WTC11 (cell line): ENCODE results near the gene UQCRFS1.

ENCODE experiments used
- CREM ChIP-seq: sonication (generic); formaldehyde crosslinking; IDR thresholded peaks from 2 replicates; pipeline ENCODE4 v1.8.1; 2022; ENCODE audit warnings: mild to moderate bottlenecking, missing genetic modification reagents, moderate library complexity
- ESRRA ChIP-seq: sonication (generic); formaldehyde crosslinking; IDR thresholded peaks from 2 replicates; pipeline ENCODE4 v1.8.1; 2022; ENCODE audit warnings: mild to moderate bottlenecking, missing genetic modification reagents, borderline replicate concordance
- IRF2 ChIP-seq: sonication (generic); formaldehyde crosslinking; IDR thresholded peaks from 2 replicates; pipeline ENCODE4 v1.8.0; 2022; ENCODE audit warnings: low read depth, missing genetic modification reagents, borderline replicate concordance
- JUN ChIP-seq: sonication (generic); formaldehyde crosslinking; IDR thresholded peaks from 2 replicates; pipeline ENCODE4 v1.8.0; 2023; ENCODE audit warnings: mild to moderate bottlenecking, missing genetic modification reagents
- KAT7 ChIP-seq: sonication (generic); formaldehyde crosslinking; IDR thresholded peaks from 2 replicates; pipeline ENCODE4 v1.8.1; 2023; ENCODE audit warnings: missing genetic modification reagents, mild to moderate bottlenecking, borderline replicate concordance
- MXD4 ChIP-seq: fragments of 250-450 bp; sonication (Bioruptor Pico); IDR thresholded peaks from 2 replicates; pipeline ENCODE4 v1.8.0; 2021; ENCODE audit warnings: mild to moderate bottlenecking, moderate library complexity, borderline replicate concordance
- NR2C2 ChIP-seq: sonication (generic); formaldehyde crosslinking; IDR thresholded peaks from 2 replicates; pipeline ENCODE4 v1.8.0; 2022; ENCODE audit warnings: mild to moderate bottlenecking, missing genetic modification reagents
- PRRX2 ChIP-seq: fragments of 250-450 bp; sonication (Bioruptor Pico); IDR thresholded peaks from 2 replicates; pipeline ENCODE4 v1.8.0; 2021; ENCODE audit warnings: mild to moderate bottlenecking
- TF ChIP-seq, protein P1 (sequence below): fragments of 200-600 bp; IDR thresholded peaks from 2 replicates; pipeline ENCODE4 v1.8.0; 2022; ENCODE audit warnings: antibody characterized with exemption
- TF ChIP-seq, protein P2 (sequence below): sonication (generic); formaldehyde crosslinking; IDR thresholded peaks from 2 replicates; pipeline ENCODE4 v1.8.1; 2022; ENCODE audit warnings: missing genetic modification reagents, borderline replicate concordance
- TF ChIP-seq, protein P3 (sequence below): sonication (generic); formaldehyde crosslinking; IDR thresholded peaks from 2 replicates; pipeline ENCODE4 v1.8.0; 2022; ENCODE audit warnings: mild to moderate bottlenecking, missing genetic modification reagents
- TF ChIP-seq, protein P4 (sequence below): sonication (generic); formaldehyde crosslinking; IDR thresholded peaks from 2 replicates; pipeline ENCODE4 v1.8.1; 2023; ENCODE audit warnings: mild to moderate bottlenecking, missing genetic modification reagents

DNA sequence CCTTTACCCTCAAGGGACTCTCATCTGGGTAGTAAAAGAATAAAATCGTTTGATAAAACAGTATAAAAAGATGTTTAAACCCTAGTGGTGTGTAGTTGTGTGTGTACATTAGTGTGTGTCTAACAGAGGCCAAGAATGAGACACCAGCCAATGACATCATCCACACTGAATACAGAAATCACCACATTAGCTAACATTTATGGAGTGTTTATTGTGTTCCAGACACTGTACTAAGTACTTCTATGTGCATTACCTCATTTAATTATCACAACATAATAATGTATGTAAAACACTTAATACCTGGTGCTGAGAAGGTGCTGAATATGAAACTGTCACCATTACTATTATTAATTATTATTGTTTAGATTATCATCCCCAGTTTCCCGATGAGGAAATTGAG is 49.1 kb upstream of the UQCRFS1 start:
- TF ChIP-seq, protein P1, sequence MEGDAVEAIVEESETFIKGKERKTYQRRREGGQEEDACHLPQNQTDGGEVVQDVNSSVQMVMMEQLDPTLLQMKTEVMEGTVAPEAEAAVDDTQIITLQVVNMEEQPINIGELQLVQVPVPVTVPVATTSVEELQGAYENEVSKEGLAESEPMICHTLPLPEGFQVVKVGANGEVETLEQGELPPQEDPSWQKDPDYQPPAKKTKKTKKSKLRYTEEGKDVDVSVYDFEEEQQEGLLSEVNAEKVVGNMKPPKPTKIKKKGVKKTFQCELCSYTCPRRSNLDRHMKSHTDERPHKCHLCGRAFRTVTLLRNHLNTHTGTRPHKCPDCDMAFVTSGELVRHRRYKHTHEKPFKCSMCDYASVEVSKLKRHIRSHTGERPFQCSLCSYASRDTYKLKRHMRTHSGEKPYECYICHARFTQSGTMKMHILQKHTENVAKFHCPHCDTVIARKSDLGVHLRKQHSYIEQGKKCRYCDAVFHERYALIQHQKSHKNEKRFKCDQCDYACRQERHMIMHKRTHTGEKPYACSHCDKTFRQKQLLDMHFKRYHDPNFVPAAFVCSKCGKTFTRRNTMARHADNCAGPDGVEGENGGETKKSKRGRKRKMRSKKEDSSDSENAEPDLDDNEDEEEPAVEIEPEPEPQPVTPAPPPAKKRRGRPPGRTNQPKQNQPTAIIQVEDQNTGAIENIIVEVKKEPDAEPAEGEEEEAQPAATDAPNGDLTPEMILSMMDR = no peak
- TF ChIP-seq KAT7 (CRISPR knock-in tag) (no peak), CREM (no peak), NR2C2 (CRISPR knock-in tag) (no peak), JUN (CRISPR knock-in tag) (no peak), ESRRA (no peak), MXD4 (no peak), IRF2 (CRISPR knock-in tag) (no peak), PRRX2 (no peak)
- TF ChIP-seq, protein P2, sequence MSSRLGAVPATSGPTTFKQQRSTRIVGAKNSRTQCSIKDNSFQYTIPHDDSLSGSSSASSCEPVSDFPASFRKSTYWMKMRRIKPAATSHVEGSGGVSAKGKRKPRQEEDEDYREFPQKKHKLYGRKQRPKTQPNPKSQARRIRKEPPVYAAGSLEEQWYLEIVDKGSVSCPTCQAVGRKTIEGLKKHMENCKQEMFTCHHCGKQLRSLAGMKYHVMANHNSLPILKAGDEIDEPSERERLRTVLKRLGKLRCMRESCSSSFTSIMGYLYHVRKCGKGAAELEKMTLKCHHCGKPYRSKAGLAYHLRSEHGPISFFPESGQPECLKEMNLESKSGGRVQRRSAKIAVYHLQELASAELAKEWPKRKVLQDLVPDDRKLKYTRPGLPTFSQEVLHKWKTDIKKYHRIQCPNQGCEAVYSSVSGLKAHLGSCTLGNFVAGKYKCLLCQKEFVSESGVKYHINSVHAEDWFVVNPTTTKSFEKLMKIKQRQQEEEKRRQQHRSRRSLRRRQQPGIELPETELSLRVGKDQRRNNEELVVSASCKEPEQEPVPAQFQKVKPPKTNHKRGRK (CRISPR knock-in tag) = no peak
- TF ChIP-seq, protein P3, sequence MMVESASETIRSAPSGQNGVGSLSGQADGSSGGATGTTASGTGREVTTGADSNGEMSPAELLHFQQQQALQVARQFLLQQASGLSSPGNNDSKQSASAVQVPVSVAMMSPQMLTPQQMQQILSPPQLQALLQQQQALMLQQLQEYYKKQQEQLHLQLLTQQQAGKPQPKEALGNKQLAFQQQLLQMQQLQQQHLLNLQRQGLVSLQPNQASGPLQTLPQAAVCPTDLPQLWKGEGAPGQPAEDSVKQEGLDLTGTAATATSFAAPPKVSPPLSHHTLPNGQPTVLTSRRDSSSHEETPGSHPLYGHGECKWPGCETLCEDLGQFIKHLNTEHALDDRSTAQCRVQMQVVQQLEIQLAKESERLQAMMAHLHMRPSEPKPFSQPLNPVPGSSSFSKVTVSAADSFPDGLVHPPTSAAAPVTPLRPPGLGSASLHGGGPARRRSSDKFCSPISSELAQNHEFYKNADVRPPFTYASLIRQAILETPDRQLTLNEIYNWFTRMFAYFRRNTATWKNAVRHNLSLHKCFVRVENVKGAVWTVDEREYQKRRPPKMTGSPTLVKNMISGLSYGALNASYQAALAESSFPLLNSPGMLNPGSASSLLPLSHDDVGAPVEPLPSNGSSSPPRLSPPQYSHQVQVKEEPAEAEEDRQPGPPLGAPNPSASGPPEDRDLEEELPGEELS (CRISPR knock-in tag) = no peak
- TF ChIP-seq, protein P4, sequence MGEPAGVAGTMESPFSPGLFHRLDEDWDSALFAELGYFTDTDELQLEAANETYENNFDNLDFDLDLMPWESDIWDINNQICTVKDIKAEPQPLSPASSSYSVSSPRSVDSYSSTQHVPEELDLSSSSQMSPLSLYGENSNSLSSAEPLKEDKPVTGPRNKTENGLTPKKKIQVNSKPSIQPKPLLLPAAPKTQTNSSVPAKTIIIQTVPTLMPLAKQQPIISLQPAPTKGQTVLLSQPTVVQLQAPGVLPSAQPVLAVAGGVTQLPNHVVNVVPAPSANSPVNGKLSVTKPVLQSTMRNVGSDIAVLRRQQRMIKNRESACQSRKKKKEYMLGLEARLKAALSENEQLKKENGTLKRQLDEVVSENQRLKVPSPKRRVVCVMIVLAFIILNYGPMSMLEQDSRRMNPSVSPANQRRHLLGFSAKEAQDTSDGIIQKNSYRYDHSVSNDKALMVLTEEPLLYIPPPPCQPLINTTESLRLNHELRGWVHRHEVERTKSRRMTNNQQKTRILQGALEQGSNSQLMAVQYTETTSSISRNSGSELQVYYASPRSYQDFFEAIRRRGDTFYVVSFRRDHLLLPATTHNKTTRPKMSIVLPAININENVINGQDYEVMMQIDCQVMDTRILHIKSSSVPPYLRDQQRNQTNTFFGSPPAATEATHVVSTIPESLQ (CRISPR knock-in tag) = no peak
